Esophagus muscularis mucosa (tissue), 4 donors: ENCODE measurements around the gene BAIAP2L1. TPM values are rescaled to one million over a fixed set of nuclear protein-coding genes. Genes with fewer than 3 reads are reported as not detected.

Source experiments
- DNase-seq: peaks from one replicate; pipeline ENCODE4 v3.0.0-alpha.2; 2017; ENCODE audit errors: extremely low spot score
- H3K27ac ChIP-seq, 4 donors: fragments of 200-600 bp; sonication (generic); replicated peaks in 1 of 4; 1 replicate in 3 of 4; 2 replicates in 1 of 4; pipeline ENCODE4 v1.5.1; 2016 to 2019; ENCODE audit warnings: mild to moderate bottlenecking in 1 of 4
- H3K27me3 ChIP-seq, 4 donors: fragments of 200-600 bp; sonication (generic); one replicate each; pipeline versions ENCODE4 v1.5.1 to v1.6.0; 2016 to 2019
- H3K36me3 ChIP-seq, 4 donors: fragments of 200-600 bp; sonication (generic); one replicate each; pipeline ENCODE4 v1.5.1; 2016 to 2019
- H3K4me1 ChIP-seq, 4 donors: fragments of 200-600 bp; sonication (generic); one replicate each; pipeline ENCODE4 v1.5.1; 2016 to 2019
- H3K4me3 ChIP-seq, 4 donors: fragments of 200-600 bp; sonication (generic); 1 replicate in 2 of 4; 2 replicates in 2 of 4; pipeline ENCODE4 v1.5.1; 2016 to 2019; ENCODE audit warnings: mild to moderate bottlenecking in 4 of 4, moderate library complexity in 1 of 4
- H3K9me3 ChIP-seq, 4 donors: fragments of 200-600 bp; sonication (generic); 1 replicate in 3 of 4; 2 replicates in 1 of 4; pipeline ENCODE4 v1.5.1; 2016 to 2019
- EP300 ChIP-seq: sonication (generic); formaldehyde crosslinking; IDR thresholded peaks from one replicate; pipeline ENCODE4 v1.6.1; 2017; ENCODE audit warnings: antibody characterized with exemption
- POLR2A ChIP-seq: fragments of 450-650 bp; IDR thresholded peaks from one replicate; pipeline ENCODE4 v1.6.1; 2017; ENCODE audit warnings: antibody characterized with exemption, moderate library complexity, mild to moderate bottlenecking, low read depth
- POLR2AphosphoS5 ChIP-seq, 2 donors: sonication (generic); formaldehyde crosslinking; IDR thresholded peaks; one replicate each; pipeline ENCODE4 v1.6.1; 2017; ENCODE audit warnings: antibody characterized with exemption in 2 of 2
- WGBS: methylation state at CpG from one replicate; pipeline ENCODE4 v1.1.5; 2018; 5-methylcytosine and 5-hydroxymethylcytosine counted together
- intact Hi-C: fragments of 100-400 bp; cut with DNase I; formaldehyde crosslinking; loops from one replicate; pipeline ENCODE4 v1.15.1; 2023
- total RNA-seq, 4 donors: library from RNA; depleted of rRNA; stranded (reverse); fragments of >200 nt; gene quantifications; one replicate each; pipeline versions ENCODE4 v1.1.0 to v1.2.1, GENCODE V29; 2016
- TF ChIP-seq, protein P1 (sequence below), 3 experiments: fragments of 200-600 bp in 2 of 3; fragments of 450-650 bp in 1 of 3; sonication (generic) in 2 of 3; IDR thresholded peaks; one replicate each; pipeline ENCODE4 v1.5.1; 2017 to 2019; ENCODE audit warnings: antibody characterized with exemption in 3 of 3, mild to moderate bottlenecking in 2 of 3, moderate library complexity in 1 of 3

Gene BAIAP2L1
- total RNA-seq, 4 donors from 2014 or later: 0.84 to 2.5 (median 1.6) TPM

- Histone ChIP-seq H3K27ac (no peak overlapping the region), H3K27me3 (peaks cover 0 to 15% (median 0%) of the 10 kb centered on the region in 4 donors), H3K9me3 (no peaks in the 10 kb centered on the region), H3K4me1 (no peaks in the 10 kb centered on the region), H3K4me3 (no peak overlapping the region), H3K36me3 (no peaks in the 10 kb centered on the region)
- no peak for DNase-seq
- intact Hi-C loops: no loop called here
- WGBS: 65% methylated on average over 9 of the region's 9 CpGs
- TF ChIP-seq, protein P1, sequence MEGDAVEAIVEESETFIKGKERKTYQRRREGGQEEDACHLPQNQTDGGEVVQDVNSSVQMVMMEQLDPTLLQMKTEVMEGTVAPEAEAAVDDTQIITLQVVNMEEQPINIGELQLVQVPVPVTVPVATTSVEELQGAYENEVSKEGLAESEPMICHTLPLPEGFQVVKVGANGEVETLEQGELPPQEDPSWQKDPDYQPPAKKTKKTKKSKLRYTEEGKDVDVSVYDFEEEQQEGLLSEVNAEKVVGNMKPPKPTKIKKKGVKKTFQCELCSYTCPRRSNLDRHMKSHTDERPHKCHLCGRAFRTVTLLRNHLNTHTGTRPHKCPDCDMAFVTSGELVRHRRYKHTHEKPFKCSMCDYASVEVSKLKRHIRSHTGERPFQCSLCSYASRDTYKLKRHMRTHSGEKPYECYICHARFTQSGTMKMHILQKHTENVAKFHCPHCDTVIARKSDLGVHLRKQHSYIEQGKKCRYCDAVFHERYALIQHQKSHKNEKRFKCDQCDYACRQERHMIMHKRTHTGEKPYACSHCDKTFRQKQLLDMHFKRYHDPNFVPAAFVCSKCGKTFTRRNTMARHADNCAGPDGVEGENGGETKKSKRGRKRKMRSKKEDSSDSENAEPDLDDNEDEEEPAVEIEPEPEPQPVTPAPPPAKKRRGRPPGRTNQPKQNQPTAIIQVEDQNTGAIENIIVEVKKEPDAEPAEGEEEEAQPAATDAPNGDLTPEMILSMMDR (IDR thresholded peaks at IDR 0.05): no peak
- no peak for TF ChIP-seq POLR2A
- no peak for TF ChIP-seq EP300
- TF ChIP-seq POLR2AphosphoS5 (IDR thresholded peaks at IDR 0.05): no peak
These were observed 71.0 kb downstream of the BAIAP2L1 start for GRCh38 chr7:98329791-98330373.

- Histone ChIP-seq H3K27ac (peak overlapping the region in 1 of 4 donors; percentile 33), H3K4me3 (no peak overlapping the region), H3K27me3 (peaks cover 0 to 21% (median 0%) of the 10 kb centered on the region in 4 donors), H3K36me3 (no peaks in the 10 kb centered on the region), H3K9me3 (no peaks in the 10 kb centered on the region), H3K4me1 (no peaks in the 10 kb centered on the region)
- TF ChIP-seq POLR2AphosphoS5 (IDR thresholded peaks at IDR 0.05): no peak
- TF ChIP-seq, protein P1 (IDR thresholded peaks at IDR 0.05): no peak
- WGBS: 65% methylated on average over 14 of the region's 14 CpGs
- DNase-seq: no peak
- intact Hi-C loops: no loop called here
These were observed 71.6 kb downstream of the BAIAP2L1 start for GRCh38 chr7:98329100-98329790.

- Histone ChIP-seq H3K9me3 (no peaks in the 10 kb centered on the region), H3K27ac (no peak overlapping the region), H3K4me1 (peaks cover 0 to 12% (median 5%) of the 10 kb centered on the region in 4 donors), H3K36me3 (no peaks in the 10 kb centered on the region), H3K4me3 (no peak overlapping the region), H3K27me3 (peaks cover 0 to 46% (median 0%) of the 10 kb centered on the region in 4 donors)
- intact Hi-C loops: no loop called here
- TF ChIP-seq, protein P1 (IDR thresholded peaks at IDR 0.05): no peak
- TF ChIP-seq EP300: no peak
- TF ChIP-seq POLR2AphosphoS5 (IDR thresholded peaks at IDR 0.05): no peak
- no peak for TF ChIP-seq POLR2A
- no peak for DNase-seq
- 92% methylated on average over 6 of the region's 6 CpGs for WGBS
These were observed 76.1 kb downstream of the BAIAP2L1 start for GRCh38 chr7:98324782-98325181.

GRCh38 chr7:98323597-98324322 lies 77.1 kb downstream of the BAIAP2L1 start:
- peak overlapping the region; percentile 8 to 35 (median 18) for H3K4me3 ChIP-seq
- H3K36me3 ChIP-seq: no peaks in the 10 kb centered on the region
- no peaks in the 10 kb centered on the region for H3K9me3 ChIP-seq
- no peak overlapping the region for H3K27ac ChIP-seq
- no peak for DNase-seq
- peaks cover 0 to 12% (median 5%) of the 10 kb centered on the region in 4 donors for H3K4me1 ChIP-seq
- peaks cover 0 to 46% (median 0%) of the 10 kb centered on the region in 4 donors for H3K27me3 ChIP-seq
- TF ChIP-seq EP300 (no peak), POLR2AphosphoS5 (IDR thresholded peaks at IDR 0.05) (no peak), POLR2A (no peak)
- TF ChIP-seq, protein P1 (IDR thresholded peaks at IDR 0.05): no peak
- intact Hi-C loops: no loop called here
- 43% methylated on average over 27 of the region's 28 CpGs for WGBS
